Superior temporal gyrus (tissue), 1 donor: Measurements from ENCODE around the gene FAM3C.
"Not testable (repeated sequence)": the region's sequence is repeated elsewhere in the genome, so short reads cannot be mapped to it uniquely, and the experiment has no call there.

ENCODE experiments used
- DNase-seq: peaks from one replicate; pipeline ENCODE4 v3.0.0-alpha.2; 2016; ENCODE audit errors: extremely low spot score

The FAM3C gene, protein sequence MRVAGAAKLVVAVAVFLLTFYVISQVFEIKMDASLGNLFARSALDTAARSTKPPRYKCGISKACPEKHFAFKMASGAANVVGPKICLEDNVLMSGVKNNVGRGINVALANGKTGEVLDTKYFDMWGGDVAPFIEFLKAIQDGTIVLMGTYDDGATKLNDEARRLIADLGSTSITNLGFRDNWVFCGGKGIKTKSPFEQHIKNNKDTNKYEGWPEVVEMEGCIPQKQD

GRCh38 chr7:121395961-121396757 lies at the start of gene FAM3C:
Gene FAM3C, minus strand, starts transcription at chr7:121396308. Its CDS starts 13,339 bp downstream, at chr7:121382969.
- DNase-seq, result peak; percentile 91

DNA sequence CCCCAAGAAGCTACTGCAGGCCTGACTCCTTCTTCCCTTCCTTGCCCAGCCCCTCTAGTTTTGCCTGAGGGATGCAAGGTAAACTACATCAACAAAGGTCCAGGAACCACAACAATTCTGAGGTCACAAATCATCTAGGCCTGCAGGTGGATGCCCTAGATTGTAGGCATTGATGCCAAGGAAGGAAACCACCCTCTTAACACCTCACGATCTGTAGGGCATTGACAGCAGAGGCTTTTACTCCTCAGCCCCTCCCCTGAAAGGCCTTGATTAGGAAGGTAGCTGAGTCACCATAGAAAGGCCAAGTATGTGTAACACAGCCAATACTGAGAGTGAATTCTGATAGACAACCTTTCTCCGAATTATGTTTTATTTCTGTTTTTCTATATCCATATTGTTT lies 46.7 kb upstream of the FAM3C start:
- DNase-seq, result no peak

DNA sequence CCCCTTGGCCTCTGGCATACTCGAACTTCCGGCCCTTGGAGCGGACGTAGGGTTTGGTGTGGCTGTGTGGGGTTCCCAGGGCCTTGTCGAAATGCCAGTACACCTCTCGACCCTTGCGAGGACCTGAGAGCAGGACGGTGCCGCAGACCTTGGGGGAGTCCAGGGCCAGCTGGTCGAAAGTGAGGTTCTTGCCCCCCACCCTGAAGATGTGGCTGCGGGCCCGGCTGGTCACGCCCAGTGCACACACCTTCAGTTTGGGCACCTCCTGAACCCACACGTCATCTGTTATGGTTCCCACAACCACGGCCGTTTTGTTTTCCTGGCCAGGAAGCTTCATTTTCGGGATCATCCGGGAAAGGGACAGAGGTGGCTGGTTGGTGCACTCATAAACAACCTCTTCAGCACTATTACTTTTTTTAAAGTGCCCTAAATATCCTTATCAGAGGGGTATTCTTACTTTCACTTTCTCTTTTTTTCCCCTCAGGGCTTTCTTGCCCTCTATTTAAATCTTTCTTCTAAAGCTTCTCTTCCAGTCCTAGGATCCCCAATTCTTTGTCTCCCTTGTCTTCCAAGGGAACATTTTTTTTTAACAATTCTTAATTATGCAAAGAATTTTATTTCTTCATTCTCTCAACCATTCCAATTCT lies 44.9 kb upstream of the FAM3C start:
- no peak for DNase-seq

DNA sequence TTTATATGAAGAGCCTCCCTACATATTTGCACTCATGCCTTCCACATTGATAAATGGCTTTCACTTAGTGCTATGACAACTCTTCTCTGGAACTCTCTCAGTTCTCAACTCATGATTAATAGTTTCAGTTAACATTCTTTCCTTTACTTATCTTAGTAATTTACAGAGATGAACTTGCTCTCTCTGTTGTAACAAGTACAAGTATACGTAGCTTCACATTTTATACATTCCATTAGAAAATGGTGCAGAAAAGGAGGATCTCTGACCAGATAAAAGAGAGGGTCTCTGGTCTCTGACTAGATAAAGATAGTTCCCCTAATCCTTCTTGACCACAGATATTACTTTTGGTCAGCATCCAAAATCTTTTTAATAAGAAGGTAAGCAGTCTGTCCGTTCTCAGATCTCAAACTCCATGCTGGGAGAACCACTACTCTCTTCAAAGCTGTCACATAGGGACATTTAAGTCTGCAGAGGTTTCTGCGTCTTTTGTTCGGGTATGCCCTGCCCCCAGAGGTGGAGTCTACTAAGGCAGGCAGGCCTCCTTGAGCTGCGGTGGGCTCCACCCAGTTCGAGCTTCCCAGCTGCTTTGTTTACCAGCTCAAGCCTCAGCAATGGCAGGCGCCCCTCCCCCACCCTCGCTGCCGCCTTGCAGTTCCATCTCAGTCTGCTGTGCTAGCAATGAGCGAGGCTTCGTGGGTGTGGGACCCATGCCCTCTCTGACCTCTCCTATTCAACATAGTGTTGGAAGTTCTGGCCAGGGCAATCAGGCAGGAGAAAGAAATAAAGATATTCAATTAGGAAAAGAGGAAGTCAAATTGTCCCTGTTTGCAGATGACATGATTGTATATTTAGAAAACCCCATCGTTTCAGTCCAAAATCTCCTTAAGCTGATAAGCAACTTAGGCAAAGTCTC lies 42.2 kb upstream of the FAM3C start:
- not testable (repeated sequence) for DNase-seq

GRCh38 chr7:121437470-121437869 lies 41.4 kb upstream of the FAM3C start:
- DNase-seq, result no peak

GRCh38 chr7:121436688-121437087 lies 40.6 kb upstream of the FAM3C start:
- DNase-seq, result no peak

DNA sequence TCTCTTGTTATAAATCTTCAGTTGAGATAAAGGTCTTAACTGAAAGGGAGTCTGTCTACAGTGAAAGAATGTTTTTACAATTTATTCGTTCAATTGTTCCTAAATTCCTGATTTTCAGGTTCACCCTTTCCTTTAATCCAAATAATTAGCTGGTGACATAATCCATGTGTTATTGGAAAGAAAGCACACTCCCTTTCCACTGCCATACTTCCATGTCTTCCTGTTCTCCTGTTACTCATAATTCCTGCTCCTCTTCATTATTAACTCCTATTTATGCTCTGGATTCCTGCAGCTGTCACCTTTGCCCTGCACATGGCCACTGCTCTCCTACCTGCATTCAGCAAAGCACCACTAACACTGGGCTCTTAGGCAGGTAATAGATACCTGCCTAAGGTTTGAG lies 40.0 kb upstream of the FAM3C start:
- no peak for DNase-seq

GRCh38 chr7:121433775-121434174 lies 37.7 kb upstream of the FAM3C start:
- DNase-seq, result no peak

DNA sequence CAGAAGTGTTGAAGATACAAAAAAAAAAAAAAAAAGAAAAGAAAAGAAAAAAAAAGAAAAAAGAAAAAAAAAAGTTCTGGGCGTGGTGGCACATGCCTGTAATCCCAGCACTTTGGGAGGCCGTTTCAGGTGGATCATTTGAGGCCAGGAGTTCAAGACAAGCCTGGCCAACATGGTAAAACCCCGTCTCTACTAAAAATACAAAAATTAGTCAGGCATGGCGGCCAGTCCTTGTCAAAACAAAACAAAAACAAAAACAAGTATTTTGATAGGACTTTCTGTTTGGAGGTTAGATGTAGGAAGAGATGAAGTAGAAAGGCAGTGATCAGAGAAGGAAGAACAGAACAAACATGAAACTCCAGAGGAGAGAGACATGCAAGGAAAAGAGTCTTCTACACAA lies 36.4 kb upstream of the FAM3C start:
- not testable (repeated sequence) for DNase-seq

DNA sequence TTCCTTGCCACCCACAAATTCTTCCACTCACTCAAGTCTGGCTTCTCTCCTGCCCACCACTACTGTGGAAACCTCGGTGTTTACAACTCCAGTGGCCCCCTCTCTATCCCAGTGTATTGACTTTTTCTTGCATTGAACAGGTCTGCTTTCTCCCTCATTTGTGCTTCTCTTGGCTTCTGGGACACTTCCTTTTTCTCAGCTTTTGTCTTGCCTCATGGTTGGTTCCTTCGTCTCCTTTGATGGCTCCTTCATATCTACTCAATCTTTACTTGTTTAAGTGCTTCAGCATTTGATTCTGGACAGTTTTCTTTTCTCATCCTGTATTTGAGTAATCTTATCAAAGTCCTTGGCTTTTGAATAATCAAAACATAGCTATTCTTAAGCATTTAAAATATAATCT lies 35.9 kb upstream of the FAM3C start:
- DNase-seq, result no peak

DNA sequence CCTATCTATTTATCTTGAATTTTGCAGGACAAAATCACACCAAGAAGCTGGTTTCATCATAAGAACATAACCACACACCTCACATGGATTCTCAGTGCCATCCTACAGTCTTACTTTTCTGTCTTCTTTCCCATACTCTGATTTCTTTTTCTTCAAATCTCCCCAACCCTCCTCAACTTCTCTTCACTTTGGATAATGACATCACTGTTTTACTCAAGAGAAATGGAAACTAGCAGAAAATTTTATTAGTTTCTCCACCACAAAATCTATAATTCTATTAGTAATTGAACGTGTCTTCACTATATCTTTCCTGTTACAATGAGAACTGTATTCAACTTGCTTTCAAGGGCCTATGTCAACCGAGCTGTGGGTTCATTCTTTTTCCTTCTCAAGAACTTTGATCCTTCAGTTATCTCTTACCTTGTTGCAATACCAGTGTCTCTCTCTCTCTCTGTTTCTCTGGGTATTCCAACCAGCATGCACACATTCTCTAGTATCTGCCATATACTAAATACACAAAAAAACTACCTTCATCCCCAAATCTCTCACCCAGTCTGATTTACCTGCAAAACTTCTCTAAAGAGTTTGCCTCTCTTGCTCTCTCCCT lies 35.4 kb upstream of the FAM3C start:
- no peak for DNase-seq

DNA sequence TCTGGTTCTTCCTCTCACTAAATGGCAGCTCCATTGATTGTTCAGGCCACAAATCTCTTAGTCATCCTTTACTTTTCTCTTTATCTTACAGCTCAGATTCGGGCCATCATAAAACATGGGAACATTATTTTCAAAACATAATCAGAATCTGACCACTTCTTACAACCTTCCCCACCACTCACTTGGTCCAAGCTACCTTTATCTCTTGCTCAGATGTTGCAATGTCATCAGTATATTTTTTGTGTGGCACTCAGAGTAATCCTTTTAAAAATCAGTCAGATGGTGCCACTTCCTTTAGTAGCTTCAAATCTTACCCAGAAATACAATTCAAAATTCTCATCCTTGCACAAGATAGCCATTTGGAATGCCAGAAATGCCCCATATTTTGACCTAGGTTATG lies 34.5 kb upstream of the FAM3C start:
- DNase-seq, result no peak

GRCh38 chr7:121429798-121430197 lies 33.7 kb upstream of the FAM3C start:
- DNase-seq, result no peak

DNA sequence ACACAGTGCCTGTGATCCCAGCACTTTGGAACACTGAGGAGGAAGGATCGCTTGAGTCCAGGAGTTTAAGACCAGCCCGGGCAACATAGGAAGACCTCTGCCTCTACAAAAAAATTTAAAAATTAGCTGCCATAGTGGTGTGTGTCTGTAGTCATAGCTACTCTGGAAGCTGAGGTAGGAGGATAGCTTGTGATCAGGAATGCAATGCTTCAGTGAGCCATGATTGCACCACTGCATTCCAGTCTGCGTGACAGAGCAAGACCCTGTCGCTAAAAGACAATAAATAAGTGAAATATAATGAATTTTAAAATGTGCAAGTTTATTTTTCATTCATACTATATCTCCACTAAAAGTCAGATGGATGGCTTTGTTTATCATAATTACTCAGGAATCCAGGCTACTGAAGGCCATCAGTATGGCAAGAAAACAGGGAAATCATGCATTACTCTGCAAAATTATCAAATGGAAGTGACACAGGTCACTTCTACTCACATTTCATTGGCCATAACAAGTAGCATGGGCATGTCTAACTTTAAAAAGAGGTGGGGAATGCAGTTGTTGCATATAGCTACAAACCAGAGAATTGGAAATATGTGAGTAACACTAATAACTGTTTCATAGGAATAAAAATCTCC lies 32.9 kb upstream of the FAM3C start:
- DNase-seq, result no peak

DNA sequence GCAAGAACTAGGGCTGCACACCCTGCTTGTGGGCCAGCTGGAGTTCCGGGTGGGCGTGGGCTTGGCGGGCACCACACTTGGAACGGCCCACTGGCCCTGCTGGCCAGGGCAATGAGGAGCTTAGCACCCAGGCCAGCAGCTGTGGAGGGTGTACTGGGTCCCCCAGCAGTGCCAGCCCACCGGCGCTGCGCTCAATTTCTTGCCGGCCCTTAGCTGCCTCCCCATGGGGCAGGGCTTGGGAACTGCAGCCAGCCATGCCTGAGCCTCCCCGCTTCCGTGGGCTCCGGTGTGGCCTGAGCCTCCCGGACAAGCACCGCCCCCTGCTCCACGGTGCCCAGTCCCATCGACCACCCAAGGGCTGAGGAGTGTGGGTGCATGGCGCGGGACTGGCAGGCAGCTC lies 25.6 kb upstream of the FAM3C start:
- DNase-seq, result not testable (repeated sequence)

DNA sequence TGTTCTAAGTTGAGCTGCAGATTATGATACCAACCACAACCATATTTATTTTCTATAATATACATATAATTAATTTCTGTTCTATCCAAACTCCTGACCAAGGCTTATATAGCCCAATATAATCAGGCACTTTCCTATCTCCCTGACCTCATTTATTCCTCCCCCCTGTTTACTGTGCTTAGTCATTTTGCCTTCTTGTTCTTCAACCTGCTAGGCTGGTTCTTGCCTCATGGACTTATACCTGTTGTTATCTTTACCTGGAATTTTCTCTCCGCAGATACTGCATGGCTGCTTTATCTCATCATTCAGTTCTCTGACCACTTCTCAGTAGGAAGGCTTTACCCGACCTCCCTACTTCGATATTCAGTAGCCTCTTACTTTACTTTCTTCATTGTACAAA lies 24.9 kb upstream of the FAM3C start:
- no peak for DNase-seq

- no peak for DNase-seq
Observed at GRCh38 chr7:121419201-121420148, 23.4 kb upstream of the FAM3C start.

DNA sequence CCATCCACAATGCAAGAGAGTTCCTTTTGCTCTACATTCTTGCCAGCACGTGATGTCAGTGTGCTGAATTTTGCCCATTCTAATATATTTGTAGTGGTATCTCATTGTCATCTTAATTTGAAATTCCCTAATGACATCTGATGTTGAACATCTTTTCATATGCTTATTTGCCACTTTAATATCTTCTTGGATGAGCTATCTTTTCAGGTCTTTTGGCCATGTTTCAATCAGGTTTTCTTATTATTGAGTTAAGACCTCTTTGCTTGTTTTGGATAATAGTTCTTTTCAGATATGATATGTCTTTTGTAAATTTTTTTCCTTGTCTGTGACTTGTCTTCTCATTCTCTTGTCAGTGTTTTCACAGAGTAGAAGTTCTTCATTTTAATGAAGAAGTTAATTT lies 20.4 kb upstream of the FAM3C start:
- DNase-seq, result no peak

DNA sequence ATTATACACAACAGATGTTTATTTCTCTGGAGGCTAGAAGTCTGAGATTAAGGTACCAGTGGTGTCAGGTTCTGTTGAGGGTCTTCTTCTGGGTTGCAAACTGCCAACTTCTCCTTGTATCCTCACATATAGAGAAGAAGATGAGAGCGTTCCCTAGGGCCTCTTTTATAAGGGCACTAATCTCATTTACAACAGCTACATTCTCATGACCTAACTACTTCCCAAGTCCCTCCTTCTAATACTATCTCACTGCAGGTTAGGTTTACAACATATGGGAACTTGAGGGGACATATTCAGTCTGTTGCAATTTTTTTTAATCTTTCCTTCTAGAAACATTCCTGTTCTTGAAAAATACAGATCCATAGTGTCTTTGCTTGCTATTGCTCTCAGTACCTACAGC lies 18.3 kb upstream of the FAM3C start:
- DNase-seq, result no peak

GRCh38 chr7:121411597-121411979 lies 15.5 kb upstream of the FAM3C start:
- DNase-seq, result no peak
